PFSK-1 (cell line): ENCODE data around the gene TRPM5.

Source experiments
- FOXP2 ChIP-seq: optimal IDR thresholded peaks from 2 replicates; pipeline ENCODE3; 2011; ENCODE audit warnings: borderline replicate concordance, control low read depth, inconsistent platforms; ENCODE audit not compliant: insufficient read depth; ENCODE audit errors: extremely low read length, extremely low read depth
- POLR2AphosphoS5 ChIP-seq: IDR thresholded peaks from 2 replicates; pipeline ENCODE4 v1.6.1; 2012; ENCODE audit warnings: low read depth, mild to moderate bottlenecking, control low read depth, low read length, moderate library complexity
- REST ChIP-seq, 2 experiments: IDR thresholded peaks; 2 replicates each; pipeline versions ENCODE4 v1.6.1 to v1.8.0; 2011 to 2012; ENCODE audit warnings: low read depth in 2 of 2, low read length in 2 of 2, control low read depth in 1 of 2, inconsistent platforms in 1 of 2, mild to moderate bottlenecking in 1 of 2, moderate library complexity in 1 of 2; ENCODE audit not compliant: insufficient read depth in 1 of 2
- SIN3A ChIP-seq: IDR thresholded peaks from 2 replicates; pipeline ENCODE4 v1.6.1; 2012; ENCODE audit warnings: mild to moderate bottlenecking, low read length, moderate library complexity, borderline replicate concordance; ENCODE audit not compliant: insufficient read depth
- TAF1 ChIP-seq: IDR thresholded peaks from 2 replicates; pipeline ENCODE4 v1.6.1; 2012; ENCODE audit warnings: low read length, control low read depth, borderline replicate concordance; ENCODE audit not compliant: insufficient read depth

GRCh38 chr11:2427721-2428321 is 16.5 kb downstream of the TRPM5 start:
- TF ChIP-seq SIN3A (no peak), TAF1 (no peak), REST (IDR thresholded peaks at IDR 0.05; ENCODE audit: insufficient read depth in 1 of 2, low read depth in 2 of 2, low read length in 2 of 2) (no peak), POLR2AphosphoS5 (no peak), FOXP2 (no peak)
